Esophagus (tissue), 2 donors: ENCODE results near the gene MYH14. TPM values are rescaled to one million over a fixed set of nuclear protein-coding genes. Genes with fewer than 3 reads are reported as not detected.
"Not testable (repeated sequence)": the region's sequence is repeated elsewhere in the genome, so short reads cannot be mapped to it uniquely, and the experiment has no call there.

Experiments used
- H3K27ac ChIP-seq, 2 donors: one replicate each; pipeline ENCODE4 v1.5.1; 2013; ENCODE audit warnings: low read depth in 2 of 2, mild to moderate bottlenecking in 2 of 2, inconsistent platforms in 1 of 2, low read length in 1 of 2, moderate library complexity in 1 of 2
- H3K27me3 ChIP-seq, 2 donors: one replicate each; pipeline ENCODE4 v1.6.1; 2013; ENCODE audit warnings: low read length in 2 of 2, control low read depth in 1 of 2, mild to moderate bottlenecking in 1 of 2; ENCODE audit not compliant: insufficient read depth in 2 of 2, control insufficient read depth in 1 of 2
- H3K36me3 ChIP-seq, 2 donors: one replicate each; pipeline ENCODE4 v1.6.1; 2013; ENCODE audit warnings: low read length in 1 of 2; ENCODE audit not compliant: control insufficient read depth in 2 of 2, insufficient read depth in 2 of 2
- H3K4me1 ChIP-seq, 2 donors: one replicate each; pipeline ENCODE4 v1.6.1; 2013; ENCODE audit warnings: low read length in 1 of 2; ENCODE audit not compliant: control insufficient read depth in 2 of 2, insufficient read depth in 2 of 2
- H3K4me3 ChIP-seq, 2 donors: one replicate each; pipeline ENCODE4 v1.5.1; 2013; ENCODE audit warnings: low read length in 2 of 2, mild to moderate bottlenecking in 2 of 2, low read depth in 1 of 2, moderate library complexity in 1 of 2
- H3K9me3 ChIP-seq, 2 donors: one replicate each; pipeline ENCODE4 v1.6.1; 2013; ENCODE audit warnings: mild to moderate bottlenecking in 2 of 2, low read depth in 1 of 2, low read length in 1 of 2, moderate library complexity in 1 of 2; ENCODE audit not compliant: control insufficient read depth in 2 of 2, insufficient read depth in 1 of 2
- WGBS, 2 donors: extraction: QIAGEN DNeasy Blood & Tissue Kit; methylation state at CpG; one replicate each; pipeline ENCODE4 v1.1.7; 2013; 5-methylcytosine and 5-hydroxymethylcytosine counted together
- polyA plus RNA-seq, 2 donors: library from polyadenylated mRNA; stranded (reverse); fragments of 200-250 nt; gene quantifications; one replicate each; pipeline ENCODE4 v1.2.3, GENCODE V29; 2013
- donor health status: healthy with polysubstance abuse.
- donor health status: Bipolar disorder and iron deficiency.

MYH14 gene
- polyA plus RNA-seq, 2 donors: 72.9 to 110 TPM

GRCh38 chr19:50230379-50231351, 27.2 kb downstream of the MYH14 start:
- H3K36me3 ChIP-seq: peaks cover 0 to 3% of the 10 kb centered on the region in 2 donors
- peaks cover 0 to 3% of the 10 kb centered on the region in 2 donors for H3K9me3 ChIP-seq
- H3K4me1 ChIP-seq: peaks cover 0 to 2% of the 10 kb centered on the region in 2 donors
- 74 to 76% methylated on average over 49 to 56 of the region's 56 CpGs for WGBS, 2 donors
- H3K4me3 ChIP-seq: no peak overlapping the region
- no peak overlapping the region for H3K27ac ChIP-seq
- no peaks in the 10 kb centered on the region for H3K27me3 ChIP-seq

- not testable (repeated sequence) for H3K36me3 ChIP-seq
- 79 to 91% methylated on average over 3 of the region's 3 CpGs for WGBS, 2 donors
These were observed 28.0 kb downstream of the MYH14 start for GRCh38 chr19:50231417-50231816.

GRCh38 chr19:50231821-50232220, 28.4 kb downstream of the MYH14 start:
- peaks cover 0 to 2% of the 10 kb centered on the region in 2 donors for H3K4me1 ChIP-seq
- H3K36me3 ChIP-seq: peaks cover 0 to 3% of the 10 kb centered on the region in 2 donors
- WGBS, 2 donors: 74 to 79% methylated on average over 16 of the region's 16 CpGs
- H3K9me3 ChIP-seq: peaks cover 0 to 3% of the 10 kb centered on the region in 2 donors
- no peak overlapping the region for H3K27ac ChIP-seq
- no peak overlapping the region for H3K4me3 ChIP-seq
- H3K27me3 ChIP-seq: no peaks in the 10 kb centered on the region

More at GRCh38 chr19:50231417-50231816, 28.0 kb downstream of the MYH14 start:
- H3K4me1 ChIP-seq, H3K27ac ChIP-seq, H3K9me3 ChIP-seq, H3K4me3 ChIP-seq, H3K27me3 ChIP-seq: not testable (repeated sequence)

GRCh38 chr19:50232600-50232999, 29.2 kb downstream of the MYH14 start:
- 52 to 62% methylated on average over 3 of the region's 3 CpGs for WGBS, 2 donors
- Histone ChIP-seq H3K36me3 (peaks cover 0 to 3% of the 10 kb centered on the region in 2 donors), H3K27me3 (no peaks in the 10 kb centered on the region), H3K4me1 (peaks cover 0 to 2% of the 10 kb centered on the region in 2 donors), H3K27ac (no peak overlapping the region), H3K9me3 (peaks cover 0 to 3% of the 10 kb centered on the region in 2 donors), H3K4me3 (no peak overlapping the region)

GRCh38 chr19:50233308-50233910, 30.0 kb downstream of the MYH14 start:
- no peak overlapping the region for H3K4me3 ChIP-seq
- peaks cover 2 to 6% of the 10 kb centered on the region in 2 donors for H3K36me3 ChIP-seq
- no peaks in the 10 kb centered on the region for H3K27me3 ChIP-seq
- 75 to 79% methylated on average over 22 to 23 of the region's 23 CpGs for WGBS, 2 donors
- no peak overlapping the region for H3K27ac ChIP-seq
- H3K4me1 ChIP-seq: peaks cover 0 to 2% of the 10 kb centered on the region in 2 donors
- H3K9me3 ChIP-seq: peaks cover 0 to 3% of the 10 kb centered on the region in 2 donors

GRCh38 chr19:50237493-50237892, 34.1 kb downstream of the MYH14 start:
- not testable (repeated sequence) for H3K9me3 ChIP-seq, H3K4me3 ChIP-seq, H3K27ac ChIP-seq, H3K4me1 ChIP-seq, H3K27me3 ChIP-seq, H3K36me3 ChIP-seq
- 39 to 41% methylated on average over 11 of the region's 11 CpGs for WGBS, 2 donors

GRCh38 chr19:50238043-50238442, 34.6 kb downstream of the MYH14 start:
- H3K4me3 ChIP-seq: no peak overlapping the region
- no peaks in the 10 kb centered on the region for H3K9me3 ChIP-seq
- H3K27ac ChIP-seq: no peak overlapping the region
- peaks cover 2 to 3% of the 10 kb centered on the region in 2 donors for H3K36me3 ChIP-seq
- H3K4me1 ChIP-seq: no peaks in the 10 kb centered on the region
- no peaks in the 10 kb centered on the region for H3K27me3 ChIP-seq
- 78 to 88% methylated on average over 4 of the region's 4 CpGs for WGBS, 2 donors

- H3K4me1 ChIP-seq: no peaks in the 10 kb centered on the region
These were observed 36.6 kb downstream of the MYH14 start for GRCh38 chr19:50239921-50240590.

GRCh38 chr19:50242581-50242980, 39.2 kb downstream of the MYH14 start:
- 86 to 91% methylated on average over 6 of the region's 6 CpGs for WGBS, 2 donors
- H3K27ac ChIP-seq: no peak overlapping the region
- H3K4me1 ChIP-seq: no peaks in the 10 kb centered on the region
- H3K9me3 ChIP-seq: no peaks in the 10 kb centered on the region
- H3K4me3 ChIP-seq: no peak overlapping the region
- no peaks in the 10 kb centered on the region for H3K27me3 ChIP-seq
- peaks cover 2 to 5% of the 10 kb centered on the region in 2 donors for H3K36me3 ChIP-seq

More at GRCh38 chr19:50239921-50240590, 36.6 kb downstream of the MYH14 start:
- Histone ChIP-seq H3K27ac (no peak overlapping the region), H3K4me3 (no peak overlapping the region), H3K36me3 (peaks cover 2 to 3% of the 10 kb centered on the region in 2 donors), H3K9me3 (no peaks in the 10 kb centered on the region), H3K27me3 (no peaks in the 10 kb centered on the region)
- WGBS, 2 donors: 71 to 82% methylated on average over 11 of the region's 11 CpGs
